ENCODE measurements around the gene PGC.

DNA sequence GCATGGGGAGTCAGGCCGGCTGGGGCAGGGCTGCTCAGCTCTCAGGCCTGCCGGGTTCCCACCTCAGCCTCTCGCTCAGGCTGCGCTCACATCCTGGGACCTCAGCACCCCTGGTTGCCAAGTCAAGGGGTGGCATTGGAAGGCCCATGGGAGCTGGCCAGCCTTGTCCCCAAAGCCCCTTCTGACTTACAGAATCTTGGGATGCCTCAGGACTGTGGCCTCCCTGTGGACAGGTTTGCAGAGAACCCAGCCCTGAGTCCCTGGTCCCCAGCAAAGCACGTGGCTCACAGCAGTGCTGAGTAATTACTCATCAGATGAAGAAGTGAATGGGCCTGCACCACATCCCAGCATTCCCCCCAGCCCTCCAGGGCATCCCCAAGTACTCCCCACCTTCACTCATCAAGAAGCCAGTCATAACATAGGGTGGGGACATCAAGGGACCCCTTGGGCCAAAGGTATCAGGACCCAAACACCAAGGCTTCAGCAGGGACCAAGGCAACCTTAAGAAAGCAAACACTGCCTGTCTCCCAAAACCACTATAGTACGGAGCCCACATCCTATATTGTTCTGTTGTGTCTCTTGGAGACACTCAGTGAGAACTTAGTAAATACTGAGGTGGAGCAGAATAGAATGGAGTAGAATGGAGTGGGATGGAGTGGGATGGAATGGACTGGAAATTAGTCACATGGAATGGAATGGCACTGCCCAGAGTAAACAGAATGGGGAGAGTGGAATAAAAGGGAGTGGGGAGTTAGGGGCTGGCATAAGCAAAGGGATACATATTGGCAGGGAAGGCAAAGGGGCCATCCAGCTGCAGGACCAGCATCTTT, 3.6 kb downstream of the PGC start:
- TF ChIP-seq, protein P1, sequence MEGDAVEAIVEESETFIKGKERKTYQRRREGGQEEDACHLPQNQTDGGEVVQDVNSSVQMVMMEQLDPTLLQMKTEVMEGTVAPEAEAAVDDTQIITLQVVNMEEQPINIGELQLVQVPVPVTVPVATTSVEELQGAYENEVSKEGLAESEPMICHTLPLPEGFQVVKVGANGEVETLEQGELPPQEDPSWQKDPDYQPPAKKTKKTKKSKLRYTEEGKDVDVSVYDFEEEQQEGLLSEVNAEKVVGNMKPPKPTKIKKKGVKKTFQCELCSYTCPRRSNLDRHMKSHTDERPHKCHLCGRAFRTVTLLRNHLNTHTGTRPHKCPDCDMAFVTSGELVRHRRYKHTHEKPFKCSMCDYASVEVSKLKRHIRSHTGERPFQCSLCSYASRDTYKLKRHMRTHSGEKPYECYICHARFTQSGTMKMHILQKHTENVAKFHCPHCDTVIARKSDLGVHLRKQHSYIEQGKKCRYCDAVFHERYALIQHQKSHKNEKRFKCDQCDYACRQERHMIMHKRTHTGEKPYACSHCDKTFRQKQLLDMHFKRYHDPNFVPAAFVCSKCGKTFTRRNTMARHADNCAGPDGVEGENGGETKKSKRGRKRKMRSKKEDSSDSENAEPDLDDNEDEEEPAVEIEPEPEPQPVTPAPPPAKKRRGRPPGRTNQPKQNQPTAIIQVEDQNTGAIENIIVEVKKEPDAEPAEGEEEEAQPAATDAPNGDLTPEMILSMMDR (IDR thresholded peaks at IDR 0.05): no peak
- TF ChIP-seq EP300 (IDR thresholded peaks at IDR 0.05) (no peak), POLR2A (IDR thresholded peaks at IDR 0.05) (no peak)
